A673 (cell line): Measurements from ENCODE around the gene UXS1. TPM values are rescaled to one million over a fixed set of nuclear protein-coding genes. Genes with fewer than 3 reads are reported as not detected.

ENCODE experiments used
- BruUV-seq: library from RNA; stranded (reverse); fragments of 400-500 nt; replicated peaks from 2 replicates; lab custom pipeline; 2021; lab: Mats Ljungman, UMichigan
- CTCF ChIA-PET: fragments of 300-600 bp; sonication (Branson Sonifier 250); formaldehyde crosslinking; loops from one replicate; lab custom pipeline; 2022; ENCODE audit warnings: antibody characterized with exemption; lab: Charles Lee
- POLR2A ChIA-PET: fragments of 300-600 bp; sonication (Branson Sonifier 250); formaldehyde crosslinking; loops from one replicate; lab custom pipeline; 2022; ENCODE audit warnings: antibody characterized with exemption; ENCODE audit not compliant: low non-redundant PET; lab: Charles Lee
- DNase-seq: peaks from one replicate; pipeline ENCODE4 v3.0.0-alpha.2; 2015; ENCODE audit warnings: low spot score
- H3K27ac ChIP-seq: fragments of 200-600 bp; sonication (generic); 2 replicates; pipeline ENCODE4 v1.5.1; 2016; ENCODE audit warnings: mixed run types, low read depth, mild to moderate bottlenecking, mixed read lengths, antibody characterized with exemption, low read length; ENCODE audit not compliant: poor library complexity, severe bottlenecking
- H3K27me3 ChIP-seq: fragments of 200-600 bp; sonication (generic); replicated peaks from 2 replicates; pipeline ENCODE4 v1.6.1; 2017; ENCODE audit warnings: mixed run types, low read depth, mild to moderate bottlenecking, mixed read lengths, antibody characterized with exemption, low read length; ENCODE audit not compliant: insufficient read depth, poor library complexity
- H3K36me3 ChIP-seq: fragments of 200-600 bp; sonication (generic); 2 replicates; pipeline ENCODE4 v1.6.1; 2016; ENCODE audit warnings: mixed run types, mild to moderate bottlenecking, mixed read lengths, antibody characterized with exemption, low read length; ENCODE audit not compliant: insufficient read depth, poor library complexity, severe bottlenecking
- H3K4me1 ChIP-seq: fragments of 200-600 bp; sonication (generic); 2 replicates; pipeline ENCODE4 v1.6.1; 2017; ENCODE audit warnings: mixed run types, mild to moderate bottlenecking, mixed read lengths, antibody characterized with exemption, low read length; ENCODE audit not compliant: insufficient read depth, poor library complexity, severe bottlenecking
- H3K4me3 ChIP-seq: fragments of 200-600 bp; sonication (generic); 2 replicates; pipeline ENCODE4 v1.5.1; 2016; ENCODE audit warnings: low read depth, mixed run types, mild to moderate bottlenecking, mixed read lengths, low read length; ENCODE audit not compliant: poor library complexity, severe bottlenecking
- H3K9me3 ChIP-seq: fragments of 200-600 bp; sonication (generic); 2 replicates; pipeline ENCODE4 v1.6.1; 2016; ENCODE audit warnings: mixed run types, low read depth, mild to moderate bottlenecking, mixed read lengths, antibody characterized with exemption, low read length; ENCODE audit not compliant: poor library complexity, severe bottlenecking
- EZH2 ChIP-seq: fragments of 200-600 bp; sonication (generic); IDR thresholded peaks from 2 replicates; pipeline ENCODE4 v1.6.1; 2017; ENCODE audit warnings: borderline replicate concordance, low read depth, mild to moderate bottlenecking, mixed read lengths, antibody characterized with exemption, low read length; ENCODE audit not compliant: poor library complexity, severe bottlenecking
- intact Hi-C: fragments of 100-400 bp; cut with micrococcal nuclease; formaldehyde crosslinking; loops from one replicate; pipeline ENCODE4 v1.10.0; 2022; ENCODE audit not compliant: unreplicated experiment
- total RNA-seq: library from RNA; stranded (reverse); gene quantifications from 2 replicates; pipeline ENCODE4 v1.2.3, GENCODE V29; 2021
- TF ChIP-seq, protein P1 (sequence below): fragments of 300-800, 200-600 bp; sonication (generic); conservative IDR thresholded peaks from 2 replicates; pipeline ENCODE4 v1.5.1; 2017; ENCODE audit warnings: low read depth, mild to moderate bottlenecking, antibody characterized with exemption, low read length, moderate library complexity, mixed read lengths

The UXS1 gene
- total RNA-seq, 1 experiment from 2014 or later: 48.6 TPM

GRCh38 chr2:106044021-106044420 lies 150.1 kb downstream of the UXS1 start:
- no peak for DNase-seq
- Histone ChIP-seq H3K36me3 (no peaks in the 10 kb centered on the region), H3K27ac (no peak overlapping the region), H3K9me3 (no peaks in the 10 kb centered on the region), H3K27me3 (no peaks in the 10 kb centered on the region), H3K4me3 (no peak overlapping the region), H3K4me1 (no peaks in the 10 kb centered on the region)
- POLR2A ChIA-PET: no interaction called here
- CTCF ChIA-PET: no interaction called here
- intact Hi-C loops: no loop called here
- TF ChIP-seq, protein P1, sequence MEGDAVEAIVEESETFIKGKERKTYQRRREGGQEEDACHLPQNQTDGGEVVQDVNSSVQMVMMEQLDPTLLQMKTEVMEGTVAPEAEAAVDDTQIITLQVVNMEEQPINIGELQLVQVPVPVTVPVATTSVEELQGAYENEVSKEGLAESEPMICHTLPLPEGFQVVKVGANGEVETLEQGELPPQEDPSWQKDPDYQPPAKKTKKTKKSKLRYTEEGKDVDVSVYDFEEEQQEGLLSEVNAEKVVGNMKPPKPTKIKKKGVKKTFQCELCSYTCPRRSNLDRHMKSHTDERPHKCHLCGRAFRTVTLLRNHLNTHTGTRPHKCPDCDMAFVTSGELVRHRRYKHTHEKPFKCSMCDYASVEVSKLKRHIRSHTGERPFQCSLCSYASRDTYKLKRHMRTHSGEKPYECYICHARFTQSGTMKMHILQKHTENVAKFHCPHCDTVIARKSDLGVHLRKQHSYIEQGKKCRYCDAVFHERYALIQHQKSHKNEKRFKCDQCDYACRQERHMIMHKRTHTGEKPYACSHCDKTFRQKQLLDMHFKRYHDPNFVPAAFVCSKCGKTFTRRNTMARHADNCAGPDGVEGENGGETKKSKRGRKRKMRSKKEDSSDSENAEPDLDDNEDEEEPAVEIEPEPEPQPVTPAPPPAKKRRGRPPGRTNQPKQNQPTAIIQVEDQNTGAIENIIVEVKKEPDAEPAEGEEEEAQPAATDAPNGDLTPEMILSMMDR: no peak
- TF ChIP-seq EZH2: no peak
- BruUV-seq: no TSS peak
